ENCODE data around the gene STK10. TPM values are rescaled to one million over a fixed set of nuclear protein-coding genes. Genes with fewer than 3 reads are reported as not detected.

STK10 gene
- total and polyA plus RNA-seq, 9 of the 15 experiments (the other 6 are each of a cell fraction or from before 2014, with no cell fraction given): 0.30 to 6.7 (median 2.4) TPM

DNA sequence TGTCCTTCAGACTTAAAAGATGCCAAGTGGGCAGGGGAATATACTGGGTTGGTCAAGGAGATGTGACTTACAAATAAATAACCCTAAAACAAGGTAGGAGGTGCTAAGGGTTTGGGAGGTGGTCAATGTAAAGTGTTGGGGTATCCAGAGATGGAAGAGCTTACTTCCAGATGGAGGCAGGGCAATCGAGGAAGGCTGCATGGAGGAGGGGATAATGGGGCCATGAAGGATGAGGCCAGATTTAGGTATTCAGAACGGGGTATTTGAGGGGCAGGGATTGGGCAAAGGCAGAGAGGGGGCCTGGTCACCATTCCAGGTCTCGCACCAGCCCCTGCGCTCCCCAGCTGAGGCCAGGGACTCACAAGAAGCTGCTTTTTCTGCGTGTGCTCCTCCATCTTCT lies 123.7 kb downstream of the STK10 start (continued):
- TF ChIP-seq, protein P1, sequence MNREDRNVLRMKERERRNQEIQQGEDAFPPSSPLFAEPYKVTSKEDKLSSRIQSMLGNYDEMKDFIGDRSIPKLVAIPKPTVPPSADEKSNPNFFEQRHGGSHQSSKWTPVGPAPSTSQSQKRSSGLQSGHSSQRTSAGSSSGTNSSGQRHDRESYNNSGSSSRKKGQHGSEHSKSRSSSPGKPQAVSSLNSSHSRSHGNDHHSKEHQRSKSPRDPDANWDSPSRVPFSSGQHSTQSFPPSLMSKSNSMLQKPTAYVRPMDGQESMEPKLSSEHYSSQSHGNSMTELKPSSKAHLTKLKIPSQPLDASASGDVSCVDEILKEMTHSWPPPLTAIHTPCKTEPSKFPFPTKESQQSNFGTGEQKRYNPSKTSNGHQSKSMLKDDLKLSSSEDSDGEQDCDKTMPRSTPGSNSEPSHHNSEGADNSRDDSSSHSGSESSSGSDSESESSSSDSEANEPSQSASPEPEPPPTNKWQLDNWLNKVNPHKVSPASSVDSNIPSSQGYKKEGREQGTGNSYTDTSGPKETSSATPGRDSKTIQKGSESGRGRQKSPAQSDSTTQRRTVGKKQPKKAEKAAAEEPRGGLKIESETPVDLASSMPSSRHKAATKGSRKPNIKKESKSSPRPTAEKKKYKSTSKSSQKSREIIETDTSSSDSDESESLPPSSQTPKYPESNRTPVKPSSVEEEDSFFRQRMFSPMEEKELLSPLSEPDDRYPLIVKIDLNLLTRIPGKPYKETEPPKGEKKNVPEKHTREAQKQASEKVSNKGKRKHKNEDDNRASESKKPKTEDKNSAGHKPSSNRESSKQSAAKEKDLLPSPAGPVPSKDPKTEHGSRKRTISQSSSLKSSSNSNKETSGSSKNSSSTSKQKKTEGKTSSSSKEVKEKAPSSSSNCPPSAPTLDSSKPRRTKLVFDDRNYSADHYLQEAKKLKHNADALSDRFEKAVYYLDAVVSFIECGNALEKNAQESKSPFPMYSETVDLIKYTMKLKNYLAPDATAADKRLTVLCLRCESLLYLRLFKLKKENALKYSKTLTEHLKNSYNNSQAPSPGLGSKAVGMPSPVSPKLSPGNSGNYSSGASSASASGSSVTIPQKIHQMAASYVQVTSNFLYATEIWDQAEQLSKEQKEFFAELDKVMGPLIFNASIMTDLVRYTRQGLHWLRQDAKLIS (CRISPR knock-in tag; IDR thresholded peaks at IDR 0.05): no peak
- TF ChIP-seq SMAD2 (IDR thresholded peaks at IDR 0.05; ENCODE audit: low read depth, low read length) (no peak), RBM25 (IDR thresholded peaks at IDR 0.05; ENCODE audit: low read depth, low read length, severe bottlenecking) (peak; percentile 11)

DNA sequence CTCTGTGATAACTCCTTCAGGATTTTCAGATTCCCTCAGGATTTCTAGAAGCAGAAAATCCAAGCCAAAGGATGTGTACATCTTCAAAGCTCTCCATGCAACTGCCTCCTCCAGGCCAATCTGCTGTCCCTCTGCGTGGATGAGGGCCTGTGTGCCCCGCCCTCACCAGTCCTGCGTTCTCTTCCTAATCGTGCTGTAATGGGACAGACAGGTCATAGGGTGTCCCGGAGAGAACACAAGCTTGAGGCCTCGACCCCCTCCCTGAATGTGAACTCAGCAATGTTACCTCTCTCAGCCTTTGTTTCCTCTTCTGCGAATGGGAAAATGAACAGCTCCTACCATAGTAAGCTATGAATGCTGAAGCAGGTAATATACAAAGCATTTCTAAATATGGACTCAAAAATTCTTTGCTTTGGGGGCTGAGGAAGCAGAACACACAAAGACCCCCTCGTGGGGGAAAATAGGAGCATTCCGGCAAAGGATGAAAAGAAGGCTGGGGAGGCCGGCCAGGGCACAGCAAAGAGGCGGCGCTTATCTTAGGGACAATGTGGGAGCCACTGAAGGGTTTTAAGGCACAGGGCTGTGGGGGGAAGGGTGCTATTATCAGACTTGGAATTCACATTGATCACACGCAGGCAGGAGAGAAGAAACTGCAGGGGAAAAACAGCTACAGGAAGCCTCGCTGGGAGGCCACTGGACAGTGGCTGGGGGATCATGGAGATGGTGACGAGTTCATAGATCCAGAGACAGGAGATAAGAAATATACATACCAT lies 124.4 kb downstream of the STK10 start:
- no peak for FAIRE-seq
- H3K36me3 ChIP-seq (ENCODE audit: control insufficient read depth, insufficient read depth, low read length): no peaks in the 10 kb centered on the region
- BruUV-seq (replicated peaks): no TSS peak
- no peak for TF ChIP-seq CCAR2 (IDR thresholded peaks at IDR 0.05; ENCODE audit: low read depth, low read length)
- TF ChIP-seq RHOXF2B (CRISPR knock-in tag; conservative IDR thresholded peaks at IDR 0.05): no peak
- TF ChIP-seq SNRNP70 (optimal IDR thresholded peaks at IDR 0.05; ENCODE audit: low read depth, low read length): no peak
- TF ChIP-seq ZNF280B (CRISPR knock-in tag; IDR thresholded peaks at IDR 0.05): no peak

More for the DNA sequence above, 124.4 kb downstream of the STK10 start:
- Histone ChIP-seq H3K4me3 (no peak overlapping the region), H3K9me1 (ENCODE audit: control insufficient read depth, insufficient read depth, low read length) (no peaks in the 10 kb centered on the region), H3K27ac (ENCODE audit: extremely low read depth, low read depth, low read length) (no peak overlapping the region), H3K4me2 (ENCODE audit: insufficient read depth, low read length) (no peak overlapping the region), H3K27me3 (ENCODE audit: control insufficient read depth in 2 of 2, insufficient read depth in 2 of 2, low read length in 2 of 2) (peaks cover 0 to 2% of the 10 kb centered on the region in 2 experiments; a peak in 1 of 5 replicates), H3K9ac (ENCODE audit: insufficient read depth in 1 of 2, low read depth in 2 of 2, low read length in 2 of 2) (peak overlapping the region in 1 of 2 experiments; percentile 35; a peak in 1 of 4 replicates), H2AFZ (ENCODE audit: low read depth, low read length) (no peak overlapping the region), H3K9me3 (replicated peaks; ENCODE audit: control insufficient read depth, insufficient read depth, low read depth, low read length) (no peaks in the 10 kb centered on the region), H4K20me1 (replicated peaks; ENCODE audit: control insufficient read depth, insufficient read depth, low read length) (no peaks in the 10 kb centered on the region), H3K79me2 (ENCODE audit: control insufficient read depth, insufficient read depth, low read length) (no peaks in the 10 kb centered on the region), H3K4me1 (replicated peaks in 1 of 2; ENCODE audit: control insufficient read depth in 2 of 2, insufficient read depth in 2 of 2, low read length in 2 of 2) (no peaks in the 10 kb centered on the region; a peak in 2 of 5 replicates)
- 24% methylated on average over 13 of the region's 15 CpGs for WGBS (ENCODE audit: insufficient coverage, low coverage, missing lambda C conversion rate)
- ChIA-PET POLR2A (interaction anchor here (0.5 to 0.6 kb wide), 2 partner anchors 21 to 676 kb away, joined by 3 read pairs; partner anchors contain the start of gene NPM1), CTCF (ENCODE audit: low intra/inter-chr PET ratio) (interaction anchor here (0.6 kb wide), 1 partner anchor 568 kb away, joined by 5 read pairs; no protein-coding TSS in a partner anchor)
- ATAC-seq (no peak; the same call in 2 of the 3 replicates), DNase-seq (ENCODE audit: extremely low read depth in 1 of 4, low spot score in 3 of 4) (peak in 2 of 4 experiments; percentile 14 to 15)
- intact Hi-C loops (cut with micrococcal nuclease): loop anchor here (5.0 kb wide), 1 partner anchor 229 kb away; no protein-coding TSS in a partner anchor
- in situ Hi-C loops (cut with MboI): no loop called here
